Measurements from ENCODE around the gene ZNF784. TPM values are rescaled to one million over a fixed set of nuclear protein-coding genes. Genes with fewer than 3 reads are reported as not detected.

Gene ZNF784
- total RNA-seq, 1 donor from 2014 or later, result 12.9 TPM

DNA sequence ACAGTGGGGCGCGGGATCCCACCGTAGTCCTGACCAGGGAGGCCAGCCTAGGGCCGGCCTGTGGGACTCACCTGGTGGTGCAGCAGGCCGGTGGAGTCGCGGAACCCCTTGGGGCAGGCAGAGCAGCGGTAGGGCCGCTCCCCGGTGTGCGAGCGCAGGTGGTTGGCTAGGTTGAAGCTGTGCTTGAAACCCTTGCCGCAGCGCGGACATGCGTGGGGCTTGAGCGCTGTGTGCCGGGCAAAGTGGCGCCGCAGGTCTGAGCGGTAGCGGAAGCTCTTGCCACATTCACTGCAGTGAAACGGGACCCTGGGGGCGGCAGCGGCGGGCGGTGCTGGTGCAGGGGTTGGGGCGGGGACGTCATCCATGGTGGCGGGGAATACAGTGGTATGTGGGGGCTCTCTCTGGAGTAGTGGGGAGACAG lies 26.9 kb downstream of the ZNF784 start:
- Mint-ChIP-seq H3K9me3 (peaks cover 11% of the 10 kb centered on the region), H3K4me1 (peaks cover 16% of the 10 kb centered on the region), H3K27ac (no peak overlapping the region), H3K27me3 (ENCODE audit: low read depth) (no peaks in the 10 kb centered on the region), H3K4me3 (no peak overlapping the region), H3K36me3 (peaks cover 41% of the 10 kb centered on the region)
- TF ChIP-seq, protein P1, sequence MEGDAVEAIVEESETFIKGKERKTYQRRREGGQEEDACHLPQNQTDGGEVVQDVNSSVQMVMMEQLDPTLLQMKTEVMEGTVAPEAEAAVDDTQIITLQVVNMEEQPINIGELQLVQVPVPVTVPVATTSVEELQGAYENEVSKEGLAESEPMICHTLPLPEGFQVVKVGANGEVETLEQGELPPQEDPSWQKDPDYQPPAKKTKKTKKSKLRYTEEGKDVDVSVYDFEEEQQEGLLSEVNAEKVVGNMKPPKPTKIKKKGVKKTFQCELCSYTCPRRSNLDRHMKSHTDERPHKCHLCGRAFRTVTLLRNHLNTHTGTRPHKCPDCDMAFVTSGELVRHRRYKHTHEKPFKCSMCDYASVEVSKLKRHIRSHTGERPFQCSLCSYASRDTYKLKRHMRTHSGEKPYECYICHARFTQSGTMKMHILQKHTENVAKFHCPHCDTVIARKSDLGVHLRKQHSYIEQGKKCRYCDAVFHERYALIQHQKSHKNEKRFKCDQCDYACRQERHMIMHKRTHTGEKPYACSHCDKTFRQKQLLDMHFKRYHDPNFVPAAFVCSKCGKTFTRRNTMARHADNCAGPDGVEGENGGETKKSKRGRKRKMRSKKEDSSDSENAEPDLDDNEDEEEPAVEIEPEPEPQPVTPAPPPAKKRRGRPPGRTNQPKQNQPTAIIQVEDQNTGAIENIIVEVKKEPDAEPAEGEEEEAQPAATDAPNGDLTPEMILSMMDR (IDR thresholded peaks at IDR 0.05; ENCODE audit: unreplicated experiment), result no peak
- DNase-seq (ENCODE audit: low spot score in 2 of 2, unreplicated experiment in 2 of 2), result no peak

DNA sequence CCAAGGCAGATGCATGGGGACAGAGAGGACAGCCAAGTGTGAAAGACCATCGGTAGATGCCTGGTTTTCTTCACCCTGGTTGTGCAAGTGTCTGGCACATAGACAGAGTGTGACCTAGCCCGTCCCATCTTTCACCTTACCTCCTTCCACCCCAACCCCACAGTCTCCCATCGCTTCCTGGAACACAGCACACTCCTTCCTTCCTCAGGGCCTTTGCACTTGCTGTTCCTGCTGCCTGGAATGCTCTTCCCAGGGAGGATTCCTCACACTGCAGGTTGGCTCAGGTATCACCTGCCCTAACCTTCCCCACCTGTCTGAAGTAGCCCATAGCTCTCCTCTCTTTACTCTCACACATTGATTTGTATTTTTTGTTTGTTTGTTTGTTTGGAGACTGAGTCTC lies 28.1 kb downstream of the ZNF784 start:
- DNase-seq (ENCODE audit: low spot score in 2 of 2, unreplicated experiment in 2 of 2), result no peak
- Mint-ChIP-seq H3K9me3 (peaks cover 11% of the 10 kb centered on the region), H3K27me3 (ENCODE audit: low read depth) (no peaks in the 10 kb centered on the region)

DNA sequence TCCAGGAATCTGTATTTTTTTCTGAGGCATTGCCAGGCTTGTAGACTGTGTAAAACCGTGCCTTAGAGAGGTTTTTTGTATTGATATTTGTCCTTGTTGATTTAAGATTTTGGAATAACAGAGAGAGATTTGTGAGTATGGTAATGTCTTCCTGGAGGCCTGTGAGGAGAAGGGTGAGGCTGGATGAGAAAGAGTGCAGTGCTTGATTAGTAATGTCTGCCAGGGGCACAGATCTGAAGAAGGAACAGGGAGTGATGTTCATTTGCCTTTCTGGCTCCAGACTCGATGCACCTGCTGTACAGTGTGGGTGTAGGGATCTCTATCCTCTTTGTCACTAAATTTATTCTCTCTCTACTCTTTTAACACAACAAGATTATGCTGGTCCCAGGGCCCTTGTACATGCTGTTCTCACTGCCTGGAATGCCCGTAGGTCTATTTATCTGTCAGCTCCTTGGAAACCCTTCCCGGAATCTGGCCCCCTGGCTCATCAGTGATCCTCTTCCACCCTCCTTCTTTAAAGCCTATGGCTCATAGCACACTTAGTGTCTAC lies 29.3 kb downstream of the ZNF784 start:
- Mint-ChIP-seq H3K4me1 (peaks cover 5% of the 10 kb centered on the region), H3K4me3 (no peak overlapping the region), H3K27ac (no peak overlapping the region), H3K27me3 (ENCODE audit: low read depth) (no peaks in the 10 kb centered on the region), H3K36me3 (peaks cover 50% of the 10 kb centered on the region), H3K9me3 (peaks cover 11% of the 10 kb centered on the region)
- DNase-seq (ENCODE audit: low spot score in 2 of 2, unreplicated experiment in 2 of 2), result no peak
- TF ChIP-seq, protein P1 (IDR thresholded peaks at IDR 0.05; ENCODE audit: unreplicated experiment), result no peak

More for the DNA sequence above, 28.1 kb downstream of the ZNF784 start:
- TF ChIP-seq, protein P1 (IDR thresholded peaks at IDR 0.05; ENCODE audit: unreplicated experiment), result no peak
- H3K4me3 Mint-ChIP-seq, result no peak overlapping the region
- H3K27ac Mint-ChIP-seq, result no peak overlapping the region
- peaks cover 46% of the 10 kb centered on the region for H3K36me3 Mint-ChIP-seq
- peaks cover 11% of the 10 kb centered on the region for H3K4me1 Mint-ChIP-seq

DNA sequence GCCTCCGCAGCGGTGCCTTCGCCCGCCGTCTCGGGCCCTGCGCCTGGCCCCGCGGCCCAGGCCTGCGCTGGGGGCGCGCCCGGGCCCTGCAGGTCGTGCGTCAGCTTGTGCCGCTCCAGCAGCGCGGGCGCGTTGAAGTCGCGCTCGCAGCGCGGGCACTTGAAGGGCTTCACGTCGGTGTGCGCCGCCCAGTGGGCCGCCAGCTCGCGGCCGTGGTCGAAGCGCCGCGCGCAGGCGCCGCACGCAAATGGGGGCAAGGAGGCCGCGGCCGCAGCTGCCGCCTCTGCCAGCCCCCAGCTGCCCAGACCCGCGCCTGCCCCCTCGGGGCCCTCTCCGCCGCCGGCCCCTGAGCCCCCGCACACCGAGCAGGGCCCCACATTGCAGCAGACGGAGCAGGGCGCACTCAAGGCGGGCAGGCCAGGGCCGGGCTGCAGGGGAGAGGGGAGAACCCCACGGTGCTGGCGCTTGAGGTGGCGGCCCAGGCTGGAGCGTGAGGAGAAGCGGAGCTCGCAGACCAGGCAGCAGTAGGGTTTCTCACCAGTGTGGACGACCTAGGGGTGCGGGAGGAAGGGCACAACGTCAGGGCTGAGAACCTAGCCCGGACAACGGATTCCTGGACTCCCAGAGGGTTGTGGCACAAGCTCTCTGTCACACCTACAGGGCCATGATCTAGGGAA lies 31.1 kb downstream of the ZNF784 start:
- peaks cover 11% of the 10 kb centered on the region for H3K9me3 Mint-ChIP-seq
- no peak for DNase-seq (ENCODE audit: low spot score in 2 of 2, unreplicated experiment in 2 of 2)
- H3K4me3 Mint-ChIP-seq, result no peak overlapping the region
- H3K4me1 Mint-ChIP-seq, result no peaks in the 10 kb centered on the region
- no peaks in the 10 kb centered on the region for H3K27me3 Mint-ChIP-seq (ENCODE audit: low read depth)
- peaks cover 45% of the 10 kb centered on the region for H3K36me3 Mint-ChIP-seq
- no peak overlapping the region for H3K27ac Mint-ChIP-seq
- TF ChIP-seq, protein P1 (IDR thresholded peaks at IDR 0.05; ENCODE audit: unreplicated experiment), result no peak

DNA sequence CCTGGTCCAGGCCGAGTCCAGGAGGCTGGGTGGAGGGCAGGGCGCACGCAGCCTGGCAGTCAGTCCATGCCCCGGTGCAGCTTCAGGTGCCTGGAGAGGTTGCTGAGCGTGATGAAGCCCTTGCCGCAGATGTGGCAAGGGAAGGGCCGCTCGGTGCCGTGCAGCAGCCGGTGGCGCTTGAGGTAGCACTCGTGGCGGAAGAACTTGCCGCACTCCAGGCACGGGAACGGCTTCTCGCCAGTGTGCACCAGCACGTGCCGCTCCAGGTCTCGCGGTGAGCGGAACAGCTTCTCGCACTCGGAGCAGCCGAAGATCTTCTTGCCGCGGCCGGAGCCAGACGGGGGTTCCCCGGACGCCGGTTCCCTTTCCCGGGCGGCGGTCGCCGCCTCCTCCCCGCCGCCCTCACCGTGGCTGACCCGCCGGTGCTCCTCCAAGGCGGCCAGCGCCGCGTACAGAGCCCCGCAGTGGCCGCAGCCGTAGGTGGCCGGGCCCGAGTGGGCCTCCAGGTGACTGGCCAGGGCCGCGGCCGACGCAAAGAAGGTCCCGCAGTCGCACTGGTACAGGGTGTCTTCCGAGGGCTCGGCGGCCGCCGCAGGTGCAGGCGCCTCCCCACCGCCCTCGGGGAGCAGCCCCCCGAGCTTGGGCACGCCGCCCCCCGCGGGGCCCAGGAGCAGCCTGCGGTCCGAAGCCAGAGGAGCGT lies 31.8 kb downstream of the ZNF784 start:
- H3K4me1 Mint-ChIP-seq, result no peaks in the 10 kb centered on the region
- TF ChIP-seq, protein P1 (IDR thresholded peaks at IDR 0.05; ENCODE audit: unreplicated experiment), result no peak
- no peak for DNase-seq (ENCODE audit: low spot score in 2 of 2, unreplicated experiment in 2 of 2)
- H3K9me3 Mint-ChIP-seq, result peaks cover 11% of the 10 kb centered on the region
- no peak overlapping the region for H3K27ac Mint-ChIP-seq
- no peaks in the 10 kb centered on the region for H3K27me3 Mint-ChIP-seq (ENCODE audit: low read depth)
- H3K36me3 Mint-ChIP-seq, result peaks cover 41% of the 10 kb centered on the region
- no peak overlapping the region for H3K4me3 Mint-ChIP-seq

Measured in mesothelial cell of epicardium (in vitro differentiated cells).